Kidney epithelial cell (primary cell): ENCODE measurements around the gene ARMC6. TPM values are rescaled to one million over a fixed set of nuclear protein-coding genes. Genes with fewer than 3 reads are reported as not detected.

Source experiments
- DNase-seq: peaks from one replicate; pipeline ENCODE4 v3.0.0-alpha.2; 2010; ENCODE audit warnings: low read depth
- H3K27me3 ChIP-seq: 2 replicates; pipeline ENCODE4 v1.6.0; 2011; ENCODE audit warnings: low read length; ENCODE audit not compliant: control insufficient read depth, insufficient read depth
- H3K36me3 ChIP-seq: 2 replicates; pipeline ENCODE4 v1.5.1; 2011; ENCODE audit warnings: low read length; ENCODE audit not compliant: control insufficient read depth, insufficient read depth
- H3K4me3 ChIP-seq: 2 replicates; pipeline ENCODE4 v1.5.1; 2011; ENCODE audit warnings: low read depth, mild to moderate bottlenecking, control low read depth, low read length
- CTCF ChIP-seq: IDR thresholded peaks from 2 replicates; pipeline ENCODE4 v1.5.1; 2011; ENCODE audit warnings: mild to moderate bottlenecking, moderate library complexity, low read length, control low read depth, inconsistent platforms; ENCODE audit not compliant: insufficient read depth, poor library complexity, severe bottlenecking
- total RNA-seq: library from RNA; depleted of rRNA; stranded (reverse); fragments of >200 nt; gene quantifications from 2 replicates; pipeline ENCODE4 v1.2.3, GENCODE V29; 2015

ARMC6 gene
- total RNA-seq, 1 donor from 2014 or later = 45.0 TPM

- no peak for TF ChIP-seq CTCF
- H3K27me3 ChIP-seq = no peaks in the 10 kb centered on the region
- H3K4me3 ChIP-seq = no peak overlapping the region
- no peak for DNase-seq
- no peaks in the 10 kb centered on the region for H3K36me3 ChIP-seq
These were observed 10.1 kb downstream of the ARMC6 start for GRCh38 chr19:19043481-19043880.

GRCh38 chr19:19043881-19044280 lies 10.5 kb downstream of the ARMC6 start:
- Histone ChIP-seq H3K27me3 (no peaks in the 10 kb centered on the region), H3K4me3 (no peak overlapping the region), H3K36me3 (no peaks in the 10 kb centered on the region)
- TF ChIP-seq CTCF = no peak
- DNase-seq = no peak

- H3K4me3 ChIP-seq = no peak overlapping the region
- H3K36me3 ChIP-seq = peaks cover 1% of the 10 kb centered on the region
These were observed 16.0 kb downstream of the ARMC6 start for GRCh38 chr19:19049406-19049805.

GRCh38 chr19:19050104-19050503 lies 16.7 kb downstream of the ARMC6 start:
- H3K4me3 ChIP-seq = no peak overlapping the region
- no peak for DNase-seq
- no peak for TF ChIP-seq CTCF

More at GRCh38 chr19:19049406-19049805, 16.0 kb downstream of the ARMC6 start:
- TF ChIP-seq CTCF = no peak
- DNase-seq = no peak
- H3K27me3 ChIP-seq = no peaks in the 10 kb centered on the region

GRCh38 chr19:19050731-19051130 lies 17.3 kb downstream of the ARMC6 start:
- Histone ChIP-seq H3K36me3 (peaks cover 1% of the 10 kb centered on the region), H3K4me3 (no peak overlapping the region), H3K27me3 (no peaks in the 10 kb centered on the region)
- no peak for TF ChIP-seq CTCF
- DNase-seq = no peak

More at GRCh38 chr19:19050104-19050503, 16.7 kb downstream of the ARMC6 start:
- Histone ChIP-seq H3K36me3 (peaks cover 1% of the 10 kb centered on the region), H3K27me3 (no peaks in the 10 kb centered on the region)

- Histone ChIP-seq H3K4me3 (no peak overlapping the region), H3K36me3 (peaks cover 1% of the 10 kb centered on the region), H3K27me3 (no peaks in the 10 kb centered on the region)
- no peak for DNase-seq
- no peak for TF ChIP-seq CTCF
These were observed 18.2 kb downstream of the ARMC6 start for GRCh38 chr19:19051478-19052213.
